GM19193 (cell line): ENCODE data around the gene ATP8B3.

Experiments used
- POLR2A ChIP-seq: IDR thresholded peaks from 4 replicates; pipeline ENCODE4 v1.6.1; 2011; ENCODE audit not compliant: insufficient read depth, insufficient read length; ENCODE audit errors: extremely low read depth

Gene ATP8B3

DNA sequence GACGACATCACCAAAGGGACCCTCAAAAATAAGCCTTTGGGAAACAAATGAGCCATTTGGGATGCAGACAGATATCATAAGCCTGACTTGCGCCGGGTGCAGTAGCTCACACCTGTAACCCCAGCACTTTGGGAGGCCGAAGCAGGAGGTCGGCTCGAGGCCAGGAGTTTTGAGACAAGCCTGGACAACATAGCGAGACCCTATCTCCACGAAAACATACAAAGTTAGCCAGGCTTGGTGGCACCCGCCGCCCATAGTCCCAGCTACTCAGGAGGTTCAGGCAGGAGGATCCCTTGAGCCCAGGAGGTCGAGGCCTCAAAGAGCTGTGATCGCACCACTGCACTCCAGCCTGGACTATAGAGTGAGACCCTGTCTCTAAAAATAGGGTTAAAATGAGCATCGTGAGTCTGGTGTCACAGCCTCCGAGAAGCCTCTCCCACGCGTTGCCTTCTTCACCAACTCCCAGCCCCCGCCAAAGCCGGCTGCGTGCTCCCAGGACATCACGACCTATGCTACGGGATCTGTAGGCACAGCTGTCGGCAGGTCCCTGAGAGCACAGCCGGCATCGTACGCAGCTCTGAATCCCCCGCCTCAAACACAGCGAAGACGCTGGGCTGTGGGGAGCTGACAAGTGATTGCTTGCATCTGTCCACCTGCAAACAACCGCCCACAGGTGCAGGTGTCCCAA lies 34.6 kb upstream of the ATP8B3 start:
- no peak for TF ChIP-seq POLR2A

DNA sequence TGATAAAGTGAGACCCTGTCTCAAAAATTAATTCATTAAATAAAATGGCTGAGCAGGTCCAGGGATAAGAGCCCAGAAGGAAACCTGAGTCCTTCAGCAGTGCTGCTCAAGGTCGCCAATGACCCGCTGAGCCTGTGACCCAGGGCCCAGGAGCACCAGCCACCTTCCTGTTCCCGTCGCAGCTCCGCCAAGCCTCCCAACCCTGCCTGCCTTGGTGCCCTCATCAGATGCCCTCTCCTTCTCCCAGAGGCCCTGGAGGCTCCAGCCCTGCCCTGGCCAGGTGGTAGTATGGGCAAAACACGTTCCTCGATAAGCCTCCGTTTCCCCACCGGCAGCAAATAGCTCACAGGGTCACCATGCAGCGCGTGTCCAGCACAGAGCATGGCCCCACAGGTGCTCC lies 33.6 kb upstream of the ATP8B3 start:
- TF ChIP-seq POLR2A = no peak

DNA sequence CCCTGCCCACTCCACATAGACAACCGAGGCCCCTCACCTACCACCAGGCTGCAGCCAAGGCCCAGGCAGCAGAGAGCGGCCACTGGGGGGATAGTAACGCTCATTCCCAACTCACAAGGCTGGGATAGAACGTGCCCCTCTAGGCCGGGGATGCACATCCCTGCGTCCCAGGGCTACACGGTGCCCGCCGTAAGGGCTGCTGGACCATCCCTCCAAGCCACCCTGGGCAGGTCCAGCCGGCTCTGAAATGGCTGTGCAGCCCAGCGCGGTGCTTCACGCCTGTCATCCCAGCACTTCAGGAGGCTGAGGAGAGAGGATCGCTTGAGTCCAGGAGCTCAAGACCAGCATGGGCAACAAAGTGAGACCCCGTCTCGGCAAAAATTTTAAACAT lies 33.0 kb upstream of the ATP8B3 start:
- no peak for TF ChIP-seq POLR2A

DNA sequence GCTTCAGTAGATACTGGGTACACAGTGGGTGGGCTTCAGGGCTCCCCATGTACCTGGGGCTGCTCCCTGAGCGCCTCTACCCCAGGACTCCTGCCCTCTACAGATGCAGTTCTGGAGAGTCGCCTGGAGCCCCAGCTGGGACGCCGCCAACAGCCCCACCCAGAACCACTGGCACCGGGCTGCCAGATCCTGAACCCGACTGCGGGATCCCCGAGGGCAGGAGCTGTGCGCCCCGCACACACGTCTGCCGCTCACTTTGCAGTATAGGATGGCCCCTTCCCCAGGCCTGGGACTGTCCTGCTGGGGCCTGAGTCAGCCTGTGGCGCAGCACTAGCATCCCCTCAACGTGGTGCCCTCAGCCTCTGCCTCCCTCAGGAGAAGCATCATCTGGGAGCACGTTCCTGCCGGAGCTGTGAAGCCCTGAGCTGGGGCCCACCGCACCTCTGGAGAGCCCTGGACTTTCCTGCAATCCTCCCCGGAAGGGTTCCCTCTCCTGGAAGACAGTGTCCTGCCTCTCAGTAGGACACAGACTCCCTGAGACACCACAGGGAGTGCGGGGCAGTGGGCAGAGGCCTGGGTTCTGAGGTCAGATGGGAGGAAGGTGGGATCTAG lies 32.5 kb upstream of the ATP8B3 start:
- TF ChIP-seq POLR2A = no peak

DNA sequence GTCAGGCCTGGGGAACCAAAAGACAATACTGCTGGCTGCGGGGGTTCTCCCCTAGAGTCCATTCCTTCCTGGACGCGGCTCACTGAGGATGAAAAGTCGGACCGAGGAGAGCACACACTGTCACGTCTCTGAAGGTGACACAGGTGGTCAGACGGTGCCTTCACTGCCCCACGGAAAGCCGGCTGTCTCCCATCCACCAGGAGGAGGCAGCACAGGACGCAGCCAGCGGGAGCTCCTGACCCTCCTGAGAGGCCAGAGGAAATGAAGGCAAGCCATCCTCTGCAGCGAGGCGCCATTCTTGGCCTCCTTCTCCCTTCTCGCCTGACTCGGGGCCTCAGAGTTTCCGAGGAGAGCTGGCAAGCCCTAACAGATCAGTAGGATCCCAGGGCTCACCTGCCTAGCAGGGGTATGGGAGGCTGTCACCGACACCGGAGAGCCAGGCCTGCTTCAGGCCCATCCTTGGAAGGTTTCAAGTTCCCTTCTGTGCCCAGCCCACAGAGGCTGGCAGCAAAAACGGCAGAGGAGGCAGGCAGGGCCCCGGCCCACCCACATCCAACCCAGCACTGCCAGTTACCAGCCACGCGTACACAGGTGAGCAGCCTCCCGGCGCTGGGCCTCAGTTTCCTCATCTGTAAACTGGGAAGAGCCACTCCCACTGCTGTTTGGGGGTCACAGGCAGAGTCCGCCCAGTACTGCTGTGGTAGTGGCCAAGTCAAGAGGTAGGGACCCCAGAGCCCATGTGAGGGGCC lies 31.7 kb upstream of the ATP8B3 start:
- no peak for TF ChIP-seq POLR2A

DNA sequence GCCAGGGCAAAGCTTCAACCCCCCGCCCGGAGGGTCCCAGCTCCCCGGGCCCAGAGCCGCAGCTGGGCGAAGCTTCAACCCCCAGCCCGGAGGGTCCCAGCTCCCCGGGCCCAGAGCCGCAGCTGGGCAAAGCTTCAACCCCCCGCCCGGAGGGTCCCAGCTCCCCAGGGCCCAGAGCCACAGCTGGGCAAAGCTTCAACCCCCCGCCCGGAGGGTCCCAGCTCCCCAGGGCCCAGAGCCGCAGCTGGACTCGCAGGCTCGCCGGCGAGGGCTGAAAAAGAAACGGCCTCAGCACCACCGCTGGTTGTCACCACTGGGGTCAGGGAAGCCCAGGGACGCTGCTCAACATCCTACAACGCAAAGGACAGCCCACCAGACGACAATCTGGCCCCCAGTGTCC lies 31.0 kb upstream of the ATP8B3 start:
- TF ChIP-seq POLR2A = no peak

DNA sequence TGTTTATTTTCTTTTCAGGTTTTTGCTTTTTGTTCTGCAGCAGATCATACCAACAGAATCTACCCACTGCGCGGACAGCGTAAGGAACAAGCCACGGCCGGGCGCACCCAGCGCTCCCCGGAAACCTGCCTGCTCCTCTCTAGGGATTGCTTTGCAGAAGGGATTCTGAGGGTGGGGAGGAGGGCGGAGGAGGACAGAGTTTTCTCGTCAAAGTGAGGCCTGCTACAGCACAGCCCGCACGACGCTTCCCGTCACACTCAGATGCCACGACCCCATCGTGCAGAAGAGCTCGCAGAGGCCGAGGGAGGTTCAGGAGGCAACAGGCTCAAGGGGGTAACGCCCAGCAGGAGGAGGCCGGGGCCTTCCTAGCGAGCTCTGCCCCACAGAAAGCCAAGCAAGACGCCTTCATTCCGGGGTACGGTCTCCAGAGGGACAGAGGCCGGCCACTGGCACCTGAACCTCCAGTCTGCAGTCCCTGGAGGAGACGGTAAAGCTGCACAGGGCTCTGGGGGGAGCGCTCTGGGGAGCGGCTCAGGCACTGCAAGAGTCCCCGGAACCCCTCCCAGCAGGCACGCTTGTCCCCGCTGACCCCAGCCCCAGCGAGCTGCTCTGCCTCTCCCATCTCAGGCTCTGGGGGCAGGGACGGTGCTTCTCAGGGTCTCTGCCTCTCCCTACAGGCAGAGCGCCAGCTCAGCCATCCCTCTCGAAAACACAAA lies 29.3 kb upstream of the ATP8B3 start:
- TF ChIP-seq POLR2A = no peak

DNA sequence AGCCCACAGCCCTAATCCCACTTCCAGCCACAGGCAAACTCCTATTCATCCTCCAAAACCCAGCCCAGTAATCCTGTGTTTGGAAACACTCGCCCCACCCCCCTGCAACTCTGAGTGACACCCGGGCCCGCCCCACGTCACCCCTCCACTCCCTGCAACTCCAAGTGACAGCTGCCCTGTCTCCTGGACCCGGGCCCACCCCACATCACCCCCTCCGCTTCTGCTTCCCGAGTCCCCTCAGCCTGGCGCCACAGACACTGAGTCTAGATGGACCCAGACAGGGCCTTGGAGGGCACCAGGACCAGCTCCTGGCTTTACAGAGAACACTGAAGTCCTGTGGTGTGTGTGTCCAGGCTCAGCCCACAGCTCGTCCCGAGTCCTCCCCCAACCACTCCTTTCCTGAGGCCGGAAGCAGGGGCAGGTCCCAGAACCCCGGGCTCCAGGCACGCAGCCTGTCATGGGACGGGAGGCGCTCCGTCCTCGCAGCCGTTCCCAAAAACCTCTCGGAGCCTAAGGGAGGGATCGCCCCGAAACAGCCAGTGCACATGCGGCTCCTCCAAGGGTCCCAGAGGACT lies 28.6 kb upstream of the ATP8B3 start:
- TF ChIP-seq POLR2A = no peak

DNA sequence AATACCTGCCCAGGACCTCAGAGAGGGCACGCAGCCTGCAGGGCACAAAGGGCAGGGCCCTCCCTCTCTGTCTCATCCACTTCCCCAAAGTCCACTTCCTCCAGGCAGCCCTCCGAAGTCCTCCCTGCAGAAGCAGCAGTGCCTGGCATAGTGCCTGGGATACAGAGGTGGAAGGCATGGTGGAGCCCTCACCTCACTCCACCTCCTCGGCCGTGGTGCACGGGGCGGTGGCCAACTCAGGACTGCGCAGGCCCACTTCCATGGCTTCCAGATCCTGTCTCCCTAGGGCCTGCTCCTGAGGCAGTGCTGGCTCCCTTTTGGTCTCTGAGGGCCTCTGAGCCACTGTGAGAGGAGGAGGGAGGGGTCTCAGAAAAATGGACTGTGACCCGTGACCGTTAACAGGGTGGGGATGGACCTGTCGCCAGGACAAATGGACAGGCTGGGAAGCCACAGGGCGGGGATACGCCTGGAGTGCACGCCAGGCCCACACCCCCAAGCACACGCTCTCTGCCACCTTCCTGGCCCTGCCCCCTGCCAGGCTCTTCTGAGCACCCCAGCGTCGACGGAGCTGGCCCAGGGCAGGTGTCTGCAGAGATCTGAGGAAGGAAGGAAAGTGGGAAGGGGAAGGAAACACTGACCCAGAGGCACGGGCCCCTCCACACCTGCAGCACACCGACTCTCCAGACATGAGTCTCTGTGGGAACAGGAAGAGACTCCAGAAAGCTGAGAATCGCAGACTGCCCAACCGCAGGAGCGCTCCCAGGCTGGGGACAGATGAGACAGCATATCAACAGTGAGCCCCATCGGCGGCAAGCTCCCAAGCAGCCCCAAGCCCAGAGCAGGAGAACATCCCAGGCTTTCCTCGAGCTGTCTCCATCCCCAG lies 27.8 kb upstream of the ATP8B3 start:
- no peak for TF ChIP-seq POLR2A

DNA sequence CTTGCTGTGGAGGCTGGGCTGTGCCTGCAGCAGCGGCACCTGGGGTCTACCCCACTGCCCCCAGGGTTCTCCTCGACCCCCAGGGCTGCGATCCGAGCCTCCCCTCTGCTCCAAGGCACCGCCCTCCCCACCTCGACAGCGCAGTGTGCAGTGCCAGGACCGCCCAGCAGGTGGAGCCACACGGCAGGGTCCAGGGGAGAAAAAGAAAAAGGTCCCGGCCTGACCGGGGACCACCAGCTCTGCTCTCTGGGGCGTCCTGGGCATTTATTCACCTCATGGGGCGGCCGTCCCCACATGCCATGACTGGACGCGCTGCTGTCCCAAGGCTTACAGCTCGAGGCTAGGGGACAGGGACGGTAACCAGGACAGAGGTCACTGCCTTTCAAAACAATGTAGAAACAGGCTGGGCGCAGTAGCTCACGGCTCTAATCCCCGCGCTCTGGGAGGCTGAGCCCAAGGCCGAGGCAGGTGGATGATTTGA lies 25.6 kb upstream of the ATP8B3 start:
- TF ChIP-seq POLR2A = no peak

DNA sequence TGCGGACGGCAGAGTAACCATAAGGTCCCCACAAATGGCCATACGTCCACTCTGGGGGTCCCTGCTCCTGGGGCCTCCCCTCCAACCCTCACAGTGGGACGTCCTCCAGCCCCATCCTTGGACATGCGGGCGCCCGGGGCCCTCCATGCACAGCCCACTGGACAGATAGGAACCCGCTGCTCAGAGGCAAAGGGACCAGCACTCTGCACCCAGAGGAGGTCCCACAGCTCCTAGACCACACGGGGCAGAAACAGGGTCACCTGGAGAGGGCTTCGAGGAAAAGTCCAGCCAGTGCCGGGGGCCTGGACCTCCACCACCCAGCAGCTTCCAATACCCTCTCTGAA lies 25.1 kb upstream of the ATP8B3 start:
- TF ChIP-seq POLR2A = no peak

DNA sequence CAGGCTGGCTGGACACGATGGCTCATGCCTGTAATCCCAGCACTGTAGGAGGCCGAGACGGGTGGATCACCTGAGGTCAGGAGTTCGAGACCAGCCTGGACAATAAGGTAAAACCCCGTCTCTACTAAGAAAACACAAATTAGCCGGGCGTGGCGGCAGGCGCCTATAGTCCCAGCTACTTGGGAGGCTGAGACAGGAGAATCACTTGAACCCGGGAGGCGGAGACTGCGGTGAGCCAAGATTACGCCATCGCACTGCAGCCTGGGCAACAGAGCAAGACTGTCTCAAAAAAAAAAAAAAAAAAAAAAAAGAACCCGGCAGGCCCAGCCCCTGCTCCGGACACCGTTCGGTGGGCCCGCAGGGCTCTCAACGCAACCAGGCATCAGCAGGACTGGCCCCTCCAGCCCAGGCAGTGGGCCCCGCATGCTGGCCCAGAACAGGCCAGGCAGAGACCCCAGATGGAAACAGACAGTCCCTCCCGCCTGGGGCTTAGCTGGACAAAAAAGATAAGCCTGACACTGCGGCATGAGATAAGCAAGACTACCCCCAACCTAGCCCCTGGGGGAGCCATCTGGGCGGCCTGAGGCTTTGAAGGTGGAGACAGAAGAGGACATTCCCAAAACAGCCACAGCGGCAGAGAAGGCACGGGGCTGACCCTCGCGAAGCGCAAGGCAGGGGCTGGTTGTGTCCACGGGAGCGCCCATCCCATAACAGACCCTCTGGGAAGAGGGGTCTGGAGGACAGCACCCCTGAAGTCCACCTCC lies 24.6 kb upstream of the ATP8B3 start:
- TF ChIP-seq POLR2A = no peak

DNA sequence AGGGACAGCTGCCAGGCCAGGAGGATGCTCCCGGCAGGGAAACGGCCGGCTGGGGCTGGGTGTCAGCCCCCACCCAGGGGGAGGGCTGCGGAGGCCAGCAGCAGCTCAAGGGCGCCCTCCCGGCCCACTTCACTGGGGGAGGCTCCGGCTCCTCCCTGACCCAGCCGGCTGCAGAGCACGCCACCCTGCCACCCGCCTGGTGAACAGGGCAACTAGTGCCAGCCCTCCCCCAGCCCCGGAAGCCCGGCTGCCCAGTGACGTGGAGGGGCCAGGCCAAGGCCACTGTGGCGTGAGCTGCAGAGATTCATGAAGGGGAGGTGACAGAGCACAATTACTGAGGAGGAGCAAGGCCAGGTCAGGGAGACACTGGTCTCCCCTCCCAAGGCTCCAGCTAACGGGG lies 21.5 kb upstream of the ATP8B3 start:
- TF ChIP-seq POLR2A = no peak
